UCSD-AML1 (cell line): ENCODE measurements around the gene KLF16.

Experiments
- DNase-seq: peaks from one replicate; lab custom pipeline; 2025; ENCODE audit not compliant: unreplicated experiment; lab: John Stamatoyannopoulos, UW

Gene KLF16

GRCh38 chr19:1809678-1810077 lies 53.7 kb downstream of the KLF16 start:
- DNase-seq: no peak

- DNase-seq: no peak
These were observed 55.0 kb downstream of the KLF16 start for GRCh38 chr19:1808395-1808731.

- DNase-seq: no peak
These were observed 55.5 kb downstream of the KLF16 start for GRCh38 chr19:1807695-1808394.

- no peak for DNase-seq
These were observed 56.2 kb downstream of the KLF16 start for GRCh38 chr19:1807030-1807694.

- no peak for DNase-seq
These were observed 57.0 kb downstream of the KLF16 start for GRCh38 chr19:1806184-1807029.

GRCh38 chr19:1805401-1806183 lies 57.8 kb downstream of the KLF16 start:
- no peak for DNase-seq

GRCh38 chr19:1804858-1805257 lies 58.5 kb downstream of the KLF16 start:
- DNase-seq: no peak
